Measurements from ENCODE around the gene SQOR.

Gene SQOR

DNA sequence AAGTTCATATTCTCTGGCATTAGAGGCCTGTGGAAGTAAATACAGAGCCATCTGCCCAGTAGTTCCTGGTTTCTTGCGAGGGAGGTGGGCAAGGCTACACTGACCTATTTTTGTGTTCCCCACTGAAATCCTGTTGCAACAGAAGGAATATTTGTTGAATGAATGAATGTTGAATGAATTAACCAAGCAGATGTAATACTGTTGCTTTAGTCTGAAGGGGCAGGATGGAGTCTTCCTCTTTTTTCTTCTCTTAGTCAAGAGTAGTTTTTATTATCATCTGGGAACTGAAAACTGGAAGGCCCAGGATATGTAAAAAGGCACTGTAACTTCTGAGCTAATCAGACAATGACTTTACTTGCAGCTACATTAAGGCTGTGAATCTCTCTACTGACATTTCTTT lies 30.5 kb upstream of the SQOR start:
- TF ChIP-seq, protein P1, sequence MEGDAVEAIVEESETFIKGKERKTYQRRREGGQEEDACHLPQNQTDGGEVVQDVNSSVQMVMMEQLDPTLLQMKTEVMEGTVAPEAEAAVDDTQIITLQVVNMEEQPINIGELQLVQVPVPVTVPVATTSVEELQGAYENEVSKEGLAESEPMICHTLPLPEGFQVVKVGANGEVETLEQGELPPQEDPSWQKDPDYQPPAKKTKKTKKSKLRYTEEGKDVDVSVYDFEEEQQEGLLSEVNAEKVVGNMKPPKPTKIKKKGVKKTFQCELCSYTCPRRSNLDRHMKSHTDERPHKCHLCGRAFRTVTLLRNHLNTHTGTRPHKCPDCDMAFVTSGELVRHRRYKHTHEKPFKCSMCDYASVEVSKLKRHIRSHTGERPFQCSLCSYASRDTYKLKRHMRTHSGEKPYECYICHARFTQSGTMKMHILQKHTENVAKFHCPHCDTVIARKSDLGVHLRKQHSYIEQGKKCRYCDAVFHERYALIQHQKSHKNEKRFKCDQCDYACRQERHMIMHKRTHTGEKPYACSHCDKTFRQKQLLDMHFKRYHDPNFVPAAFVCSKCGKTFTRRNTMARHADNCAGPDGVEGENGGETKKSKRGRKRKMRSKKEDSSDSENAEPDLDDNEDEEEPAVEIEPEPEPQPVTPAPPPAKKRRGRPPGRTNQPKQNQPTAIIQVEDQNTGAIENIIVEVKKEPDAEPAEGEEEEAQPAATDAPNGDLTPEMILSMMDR (IDR thresholded peaks at IDR 0.05; ENCODE audit: borderline replicate concordance, control extremely low read depth, extremely low read depth, insufficient read depth, missing control alignments), result no peak
- in situ Hi-C loops (cut with MboI; ENCODE audit: low sequenced_read_pairs, unreplicated experiment), result no loop called here

GRCh38 chr15:45606413-45606812 lies 28.4 kb upstream of the SQOR start:
- no peak for DNase-seq (ENCODE audit: low spot score)
- in situ Hi-C loops (cut with MboI; ENCODE audit: low sequenced_read_pairs, unreplicated experiment), result no loop called here
- TF ChIP-seq, protein P1 (IDR thresholded peaks at IDR 0.05; ENCODE audit: borderline replicate concordance, control extremely low read depth, extremely low read depth, insufficient read depth, missing control alignments), result no peak

More for the DNA sequence above, 30.5 kb upstream of the SQOR start:
- no peak for DNase-seq (ENCODE audit: low spot score)

DNA sequence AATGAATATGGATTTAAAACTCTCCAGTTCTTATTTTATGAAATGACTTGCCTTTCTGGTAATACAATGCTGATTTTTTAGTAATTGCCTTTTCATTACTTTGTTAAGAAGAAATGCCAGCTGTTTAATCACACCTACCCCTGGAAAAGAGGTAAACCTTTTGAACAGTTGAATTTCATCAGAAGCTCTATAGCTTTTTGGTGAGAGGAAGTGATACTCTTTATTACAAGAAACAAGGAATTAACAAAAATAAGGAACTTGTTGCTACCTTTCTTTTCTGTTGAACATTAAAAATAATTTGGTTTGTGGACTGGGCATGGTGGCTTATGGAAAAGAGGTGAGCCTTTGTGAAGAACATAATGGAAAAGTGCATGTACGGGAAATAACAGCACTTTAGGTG lies 28.0 kb upstream of the SQOR start:
- DNase-seq (ENCODE audit: low spot score), result no peak
- TF ChIP-seq, protein P1 (IDR thresholded peaks at IDR 0.05; ENCODE audit: borderline replicate concordance, control extremely low read depth, extremely low read depth, insufficient read depth, missing control alignments), result no peak
- in situ Hi-C loops (cut with MboI; ENCODE audit: low sequenced_read_pairs, unreplicated experiment), result no loop called here

DNA sequence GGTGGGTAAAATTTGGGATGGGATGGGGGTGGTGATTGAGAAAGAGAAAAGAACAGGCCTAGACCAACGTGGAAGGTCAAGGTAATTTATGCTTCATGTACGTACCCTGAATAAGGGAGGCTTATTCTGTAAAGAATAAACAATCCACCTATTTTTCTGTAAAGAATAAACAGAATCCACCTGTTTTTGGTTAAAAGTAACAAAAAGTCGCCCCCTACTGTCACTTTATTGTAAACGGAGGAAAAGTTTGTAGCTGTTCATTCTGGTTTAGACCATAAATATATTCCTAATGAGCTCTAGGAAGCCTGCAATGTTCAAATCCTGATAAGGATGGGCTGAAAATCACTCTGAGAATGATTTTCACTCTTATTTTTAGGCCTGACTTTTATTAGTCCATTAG lies 23.5 kb upstream of the SQOR start:
- TF ChIP-seq, protein P1 (IDR thresholded peaks at IDR 0.05; ENCODE audit: borderline replicate concordance, control extremely low read depth, extremely low read depth, insufficient read depth, missing control alignments), result peak; percentile 36
- in situ Hi-C loops (cut with MboI; ENCODE audit: low sequenced_read_pairs, unreplicated experiment), result loop anchor here (10.0 kb wide), 1 partner anchor 157 kb away; no protein-coding TSS in a partner anchor
- peak; percentile 33 for DNase-seq (ENCODE audit: low spot score)

GRCh38 chr15:45612790-45613415 lies 21.9 kb upstream of the SQOR start:
- DNase-seq (ENCODE audit: low spot score), result no peak
- TF ChIP-seq, protein P1 (IDR thresholded peaks at IDR 0.05; ENCODE audit: borderline replicate concordance, control extremely low read depth, extremely low read depth, insufficient read depth, missing control alignments), result no peak
- in situ Hi-C loops (cut with MboI; ENCODE audit: low sequenced_read_pairs, unreplicated experiment), result loop anchor here (10.0 kb wide), 1 partner anchor 158 kb away; no protein-coding TSS in a partner anchor

GRCh38 chr15:45616901-45617323 lies 17.9 kb upstream of the SQOR start:
- no peak for DNase-seq (ENCODE audit: low spot score)
- in situ Hi-C loops (cut with MboI; ENCODE audit: low sequenced_read_pairs, unreplicated experiment), result loop anchor here (10.0 kb wide), 1 partner anchor 162 kb away; no protein-coding TSS in a partner anchor
- TF ChIP-seq, protein P1 (IDR thresholded peaks at IDR 0.05; ENCODE audit: borderline replicate concordance, control extremely low read depth, extremely low read depth, insufficient read depth, missing control alignments), result no peak
